K562 (cell line): Measurements from ENCODE around the gene CAMK2A. TPM values are rescaled to one million over a fixed set of nuclear protein-coding genes. Genes with fewer than 3 reads are reported as not detected.

ENCODE experiments used
- BACH1 ChIP-seq: fragments of 200-800 bp; sonication (Bioruptor generic); IDR thresholded peaks from 2 replicates; pipeline ENCODE4 v1.6.1; 2016; ENCODE audit warnings: missing genetic modification characterization, missing compliant biosample characterization
- CHD4 ChIP-seq: fragments of 200-600 bp; sonication (generic); IDR thresholded peaks from 3 replicates; pipeline ENCODE4 v1.6.1; 2012; ENCODE audit warnings: low read depth, mild to moderate bottlenecking, mixed read lengths, low read length, inconsistent platforms; ENCODE audit not compliant: insufficient read depth, insufficient replicate concordance, poor library complexity, severe bottlenecking
- EWSR1 ChIP-seq: fragments of 450-650 bp; IDR thresholded peaks from 2 replicates; pipeline ENCODE4 v1.6.1; 2018; ENCODE audit warnings: borderline replicate concordance, mild to moderate bottlenecking, low read depth, moderate library complexity; ENCODE audit not compliant: partially characterized antibody
- KAT2B ChIP-seq: IDR thresholded peaks from one replicate; pipeline ENCODE4 v1.6.1; 2012; ENCODE audit warnings: low read depth, mild to moderate bottlenecking, control low read depth, inconsistent platforms, low read length, moderate library complexity
- MAZ ChIP-seq, 2 experiments: fragments of 450-650 bp in 1 of 2; sonication (generic) in 1 of 2; formaldehyde crosslinking; IDR thresholded peaks in 1 of 2; conservative IDR thresholded peaks in 1 of 2; 2 replicates each; pipeline versions ENCODE4 v1.4.0 to v1.5.0; 2020; ENCODE audit warnings: mild to moderate bottlenecking in 1 of 2, missing genetic modification reagents in 1 of 2
- MEF2A ChIP-seq: IDR thresholded peaks from 2 replicates; pipeline ENCODE4 v1.6.1; 2011; ENCODE audit warnings: low read depth, mild to moderate bottlenecking, low read length, moderate library complexity; ENCODE audit not compliant: control insufficient read depth
- SIN3A ChIP-seq, 2 experiments: fragments of 150-350 bp in 1 of 2; IDR thresholded peaks; 2 replicates each; pipeline ENCODE4 v1.6.1; 2011 to 2016; ENCODE audit warnings: borderline replicate concordance in 2 of 2, low read depth in 2 of 2, low read length in 2 of 2, mild to moderate bottlenecking in 2 of 2, moderate library complexity in 2 of 2; ENCODE audit not compliant: control insufficient read depth in 1 of 2
- SMAD1 ChIP-seq: fragments of 150-350 bp; IDR thresholded peaks from 2 replicates; pipeline ENCODE4 v1.6.1; 2014; ENCODE audit warnings: low read length, low read depth; ENCODE audit not compliant: partially characterized antibody
- SMC3 ChIP-seq: conservative IDR thresholded peaks from 2 replicates; pipeline ENCODE4 v1.6.1; 2011; ENCODE audit warnings: low read depth, low read length, improper control_type of control experiment; ENCODE audit not compliant: insufficient read depth
- SRSF3 ChIP-seq: fragments of 200-400 bp; formaldehyde crosslinking; IDR thresholded peaks from 2 replicates; pipeline ENCODE4 v1.6.1; 2016; ENCODE audit warnings: mild to moderate bottlenecking, low read length, moderate library complexity; ENCODE audit not compliant: insufficient read depth
- TCF3 ChIP-seq: sonication (generic); formaldehyde crosslinking; IDR thresholded peaks from 2 replicates; pipeline ENCODE4 v1.4.0; 2020; ENCODE audit warnings: mild to moderate bottlenecking, missing genetic modification reagents
- U2AF1 ChIP-seq: fragments of 200-400 bp; formaldehyde crosslinking; optimal IDR thresholded peaks from 2 replicates; pipeline ENCODE3; 2017; ENCODE audit warnings: mild to moderate bottlenecking, low read depth, low read length, moderate library complexity
- ZC3H4 ChIP-seq: sonication (generic); formaldehyde crosslinking; IDR thresholded peaks from 2 replicates; pipeline ENCODE4 v1.9.0; 2021; ENCODE audit warnings: missing genetic modification reagents, borderline replicate concordance
- ZNF707 ChIP-seq: fragments of 250-450 bp; sonication (Bioruptor Pico); conservative IDR thresholded peaks from 2 replicates; pipeline ENCODE4 v1.8.0; 2022; ENCODE audit warnings: inconsistent platforms, mild to moderate bottlenecking, moderate library complexity
- ZNF76 ChIP-seq: fragments of 250-450 bp; sonication (Bioruptor Pico); IDR thresholded peaks from 2 replicates; pipeline ENCODE4 v1.4.0; 2020; ENCODE audit warnings: mild to moderate bottlenecking, moderate library complexity, borderline replicate concordance
- polyA plus RNA-seq, 8 experiments: library from polyadenylated mRNA; depleted of rRNA in 4 of 8; stranded (reverse) in 5 of 8; unstranded in 3 of 8; fragments of >200 nt; fragmentation: Nextera tagmentation in 2 of 8; fragmentation: Illumina TruSeq in 1 of 8; extraction: Ambion mirVana in 2 of 8; extraction: Trizol in 1 of 8; gene quantifications; 2 replicates each; pipeline versions ENCODE4 v1.2.1 to v1.2.3, GENCODE V29; 2011 to 2014; ENCODE audit warnings: inconsistent platforms in 1 of 8, missing spikeins in 1 of 8
- total RNA-seq, 7 experiments: library from RNA; depleted of rRNA in 6 of 7; stranded (reverse); fragments of >200 nt in 6 of 7; fragmentation: Illumina TruSeq in 2 of 7; extraction: Trizol in 2 of 7; gene quantifications; 2 replicates each; pipeline versions ENCODE4 v1.2.1 to v1.2.3, GENCODE V29; 2011 to 2021; ENCODE audit warnings: low replicate concordance in 1 of 7
- TF ChIP-seq, protein P1 (sequence below): fragments of 450-650 bp; IDR thresholded peaks from 2 replicates; pipeline ENCODE4 v1.6.1; 2014; ENCODE audit warnings: low read depth, mild to moderate bottlenecking, moderate library complexity, borderline replicate concordance
- TF ChIP-seq, protein P2 (sequence below): fragments of 250-450 bp; sonication (Bioruptor Pico); IDR thresholded peaks from 2 replicates; pipeline ENCODE4 v1.5.0; 2022; ENCODE audit warnings: mild to moderate bottlenecking
- TF ChIP-seq, protein P3 (sequence below): fragments of 450-650 bp; IDR thresholded peaks from 2 replicates; pipeline ENCODE4 v1.6.1; 2016
- TF ChIP-seq, protein P4 (sequence below): sonication (generic); formaldehyde crosslinking; IDR thresholded peaks from 2 replicates; pipeline ENCODE4 v1.8.0; 2022; ENCODE audit warnings: mild to moderate bottlenecking, missing genetic modification reagents, borderline replicate concordance

Gene CAMK2A
- total and polyA plus RNA-seq, 9 of the 15 experiments (the other 6 are each of a cell fraction or from before 2014, with no cell fraction given), result 0.01 to 0.18 (median 0.04) TPM; not detected in 6

DNA sequence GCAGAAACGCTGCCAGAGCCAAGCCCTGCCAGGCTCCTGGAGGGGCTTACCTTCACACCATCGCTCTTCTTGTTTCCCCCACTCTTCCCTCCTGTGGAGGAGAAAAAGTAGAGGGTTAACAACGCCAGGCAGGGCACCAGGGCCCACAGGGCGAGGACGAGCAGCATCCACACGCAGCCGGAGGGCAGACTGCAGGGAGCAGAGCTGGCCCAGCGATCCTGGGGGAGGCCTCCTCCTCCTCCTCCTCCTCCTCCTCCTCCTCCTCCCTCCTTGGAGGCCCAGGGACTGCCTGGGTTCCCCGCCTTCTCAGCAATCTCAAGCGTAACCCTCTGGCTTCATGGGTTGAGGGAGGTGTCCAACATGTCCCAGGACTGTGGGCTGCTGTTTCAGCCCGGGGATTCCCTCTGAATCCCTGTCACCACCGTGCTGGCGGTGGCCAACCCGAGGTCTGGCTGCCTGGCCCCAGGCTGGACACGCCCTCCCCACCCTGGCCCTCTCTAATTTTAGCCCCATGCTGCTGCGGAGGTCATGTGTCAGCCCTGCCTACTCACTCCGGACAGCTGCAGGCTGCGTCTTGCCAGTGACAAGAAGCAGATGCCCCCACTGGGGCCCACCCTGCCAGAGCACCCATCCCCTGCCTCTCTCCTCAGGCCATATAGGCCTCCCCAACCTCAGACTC is 44.3 kb downstream of the CAMK2A start (continued):
- no peak for TF ChIP-seq ZNF707 (CRISPR knock-in tag)
- no peak for TF ChIP-seq SMC3
- peak; percentile 70; the same call in 1 of the 2 replicates for TF ChIP-seq MEF2A
- TF ChIP-seq SRSF3, result no peak
- no peak for TF ChIP-seq KAT2B
- no peak for TF ChIP-seq ZNF76
- no peak for TF ChIP-seq BACH1 (tag)
- no peak for TF ChIP-seq SMAD1
- TF ChIP-seq TCF3 (CRISPR knock-in tag), result peak; percentile 17; the same call in 1 of the 2 replicates
- TF ChIP-seq MAZ (CRISPR knock-in tag; conservative IDR thresholded peaks at IDR 0.05 in 1 of 2, IDR thresholded peaks at IDR 0.05 in 1 of 2), result 0 out of 4 replicates have a peak, but pooled peaks of 1 of the 2 experiments have one; percentile 12
- no peak for TF ChIP-seq ZC3H4 (CRISPR knock-in tag)
- TF ChIP-seq CHD4, result no peak
- TF ChIP-seq, protein P1, sequence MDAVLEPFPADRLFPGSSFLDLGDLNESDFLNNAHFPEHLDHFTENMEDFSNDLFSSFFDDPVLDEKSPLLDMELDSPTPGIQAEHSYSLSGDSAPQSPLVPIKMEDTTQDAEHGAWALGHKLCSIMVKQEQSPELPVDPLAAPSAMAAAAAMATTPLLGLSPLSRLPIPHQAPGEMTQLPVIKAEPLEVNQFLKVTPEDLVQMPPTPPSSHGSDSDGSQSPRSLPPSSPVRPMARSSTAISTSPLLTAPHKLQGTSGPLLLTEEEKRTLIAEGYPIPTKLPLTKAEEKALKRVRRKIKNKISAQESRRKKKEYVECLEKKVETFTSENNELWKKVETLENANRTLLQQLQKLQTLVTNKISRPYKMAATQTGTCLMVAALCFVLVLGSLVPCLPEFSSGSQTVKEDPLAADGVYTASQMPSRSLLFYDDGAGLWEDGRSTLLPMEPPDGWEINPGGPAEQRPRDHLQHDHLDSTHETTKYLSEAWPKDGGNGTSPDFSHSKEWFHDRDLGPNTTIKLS, result no peak
- peak in 1 of 2 experiments; percentile 40; a peak in 1 of 4 replicates for TF ChIP-seq SIN3A (IDR thresholded peaks at IDR 0.05; ENCODE audit: borderline replicate concordance in 2 of 2, control insufficient read depth in 1 of 2, low read depth in 2 of 2, low read length in 2 of 2)
- TF ChIP-seq, protein P2, sequence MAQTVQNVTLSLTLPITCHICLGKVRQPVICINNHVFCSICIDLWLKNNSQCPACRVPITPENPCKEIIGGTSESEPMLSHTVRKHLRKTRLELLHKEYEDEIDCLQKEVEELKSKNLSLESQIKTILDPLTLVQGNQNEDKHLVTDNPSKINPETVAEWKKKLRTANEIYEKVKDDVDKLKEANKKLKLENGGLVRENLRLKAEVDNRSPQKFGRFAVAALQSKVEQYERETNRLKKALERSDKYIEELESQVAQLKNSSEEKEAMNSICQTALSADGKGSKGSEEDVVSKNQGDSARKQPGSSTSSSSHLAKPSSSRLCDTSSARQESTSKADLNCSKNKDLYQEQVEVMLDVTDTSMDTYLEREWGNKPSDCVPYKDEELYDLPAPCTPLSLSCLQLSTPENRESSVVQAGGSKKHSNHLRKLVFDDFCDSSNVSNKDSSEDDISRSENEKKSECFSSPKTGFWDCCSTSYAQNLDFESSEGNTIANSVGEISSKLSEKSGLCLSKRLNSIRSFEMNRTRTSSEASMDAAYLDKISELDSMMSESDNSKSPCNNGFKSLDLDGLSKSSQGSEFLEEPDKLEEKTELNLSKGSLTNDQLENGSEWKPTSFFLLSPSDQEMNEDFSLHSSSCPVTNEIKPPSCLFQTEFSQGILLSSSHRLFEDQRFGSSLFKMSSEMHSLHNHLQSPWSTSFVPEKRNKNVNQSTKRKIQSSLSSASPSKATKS (CRISPR knock-in tag), result no peak
- no peak for TF ChIP-seq EWSR1
- TF ChIP-seq U2AF1, result no peak
- TF ChIP-seq, protein P3, sequence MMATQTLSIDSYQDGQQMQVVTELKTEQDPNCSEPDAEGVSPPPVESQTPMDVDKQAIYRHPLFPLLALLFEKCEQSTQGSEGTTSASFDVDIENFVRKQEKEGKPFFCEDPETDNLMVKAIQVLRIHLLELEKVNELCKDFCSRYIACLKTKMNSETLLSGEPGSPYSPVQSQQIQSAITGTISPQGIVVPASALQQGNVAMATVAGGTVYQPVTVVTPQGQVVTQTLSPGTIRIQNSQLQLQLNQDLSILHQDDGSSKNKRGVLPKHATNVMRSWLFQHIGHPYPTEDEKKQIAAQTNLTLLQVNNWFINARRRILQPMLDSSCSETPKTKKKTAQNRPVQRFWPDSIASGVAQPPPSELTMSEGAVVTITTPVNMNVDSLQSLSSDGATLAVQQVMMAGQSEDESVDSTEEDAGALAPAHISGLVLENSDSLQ, result 0 out of 2 replicates have a peak, but pooled peaks have one; percentile 18
- TF ChIP-seq, protein P4, sequence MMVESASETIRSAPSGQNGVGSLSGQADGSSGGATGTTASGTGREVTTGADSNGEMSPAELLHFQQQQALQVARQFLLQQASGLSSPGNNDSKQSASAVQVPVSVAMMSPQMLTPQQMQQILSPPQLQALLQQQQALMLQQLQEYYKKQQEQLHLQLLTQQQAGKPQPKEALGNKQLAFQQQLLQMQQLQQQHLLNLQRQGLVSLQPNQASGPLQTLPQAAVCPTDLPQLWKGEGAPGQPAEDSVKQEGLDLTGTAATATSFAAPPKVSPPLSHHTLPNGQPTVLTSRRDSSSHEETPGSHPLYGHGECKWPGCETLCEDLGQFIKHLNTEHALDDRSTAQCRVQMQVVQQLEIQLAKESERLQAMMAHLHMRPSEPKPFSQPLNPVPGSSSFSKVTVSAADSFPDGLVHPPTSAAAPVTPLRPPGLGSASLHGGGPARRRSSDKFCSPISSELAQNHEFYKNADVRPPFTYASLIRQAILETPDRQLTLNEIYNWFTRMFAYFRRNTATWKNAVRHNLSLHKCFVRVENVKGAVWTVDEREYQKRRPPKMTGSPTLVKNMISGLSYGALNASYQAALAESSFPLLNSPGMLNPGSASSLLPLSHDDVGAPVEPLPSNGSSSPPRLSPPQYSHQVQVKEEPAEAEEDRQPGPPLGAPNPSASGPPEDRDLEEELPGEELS (CRISPR knock-in tag), result no peak
